GM19238 (cell line): ENCODE results near the gene ANTKMT.

Experiments used
- DNase-seq: peaks from one replicate; pipeline ENCODE4 v3.0.0; 2011; ENCODE audit warnings: low spot score; ENCODE audit not compliant: insufficient read length

The ANTKMT gene

GRCh38 chr16:763369-764183, 42.6 kb downstream of the ANTKMT start:
- DNase-seq = no peak

GRCh38 chr16:764184-764750, 43.3 kb downstream of the ANTKMT start:
- DNase-seq = no peak

GRCh38 chr16:764848-765487, 44.0 kb downstream of the ANTKMT start:
- DNase-seq = no peak

GRCh38 chr16:765488-765865, 44.5 kb downstream of the ANTKMT start:
- no peak for DNase-seq

GRCh38 chr16:766008-766819, 45.3 kb downstream of the ANTKMT start:
- DNase-seq = no peak

- no peak for DNase-seq
Observed at GRCh38 chr16:766820-767640, 46.1 kb downstream of the ANTKMT start.

GRCh38 chr16:767743-768235, 46.8 kb downstream of the ANTKMT start:
- no peak for DNase-seq

- no peak for DNase-seq
Observed at GRCh38 chr16:768428-768827, 47.5 kb downstream of the ANTKMT start.

- DNase-seq = no peak
Observed at GRCh38 chr16:769184-769784, 48.3 kb downstream of the ANTKMT start.

- no peak for DNase-seq
Observed at GRCh38 chr16:769934-770333, 49.0 kb downstream of the ANTKMT start.

GRCh38 chr16:770411-770810, 49.5 kb downstream of the ANTKMT start:
- no peak for DNase-seq
